Aorta (tissue), 5 donors: ENCODE measurements around the gene FBXL22. TPM values are rescaled to one million over a fixed set of nuclear protein-coding genes. Genes with fewer than 3 reads are reported as not detected.

ENCODE experiments used
- ATAC-seq: fragments of 200-7000 bp; cut with Tn5 transposase; one replicate; pipeline ENCODE4 v1.9.1; 2022; ENCODE audit warnings: moderate library complexity; ENCODE audit not compliant: low FRiP score
- DNase-seq, 2 donors: peaks; one replicate each; pipeline ENCODE4 v3.0.0-alpha.2; 2020
- H3K27ac ChIP-seq, 2 donors: one replicate each; pipeline ENCODE4 v1.5.1; 2013; ENCODE audit warnings: low read length in 2 of 2, mild to moderate bottlenecking in 2 of 2, moderate library complexity in 2 of 2, control low read depth in 1 of 2, inconsistent platforms in 1 of 2, low read depth in 1 of 2
- H3K27me3 ChIP-seq, 2 donors: one replicate each; pipeline ENCODE4 v1.6.1; 2013; ENCODE audit warnings: control low read depth in 1 of 2, low read length in 1 of 2, mild to moderate bottlenecking in 1 of 2, moderate library complexity in 1 of 2; ENCODE audit not compliant: insufficient read depth in 2 of 2, control insufficient read depth in 1 of 2
- H3K36me3 ChIP-seq, 2 donors: one replicate each; pipeline ENCODE4 v1.6.1; 2013; ENCODE audit warnings: control low read depth in 1 of 2, low read length in 1 of 2, mild to moderate bottlenecking in 1 of 2; ENCODE audit not compliant: insufficient read depth in 2 of 2, control insufficient read depth in 1 of 2
- H3K4me1 ChIP-seq, 2 donors: one replicate each; pipeline ENCODE4 v1.6.1; 2013; ENCODE audit warnings: low read length in 2 of 2, control low read depth in 1 of 2, mild to moderate bottlenecking in 1 of 2, moderate library complexity in 1 of 2; ENCODE audit not compliant: insufficient read depth in 2 of 2, control insufficient read depth in 1 of 2
- H3K4me3 ChIP-seq, 2 donors: one replicate each; pipeline ENCODE4 v1.5.1; 2013; ENCODE audit warnings: low read length in 2 of 2, control low read depth in 1 of 2, mild to moderate bottlenecking in 1 of 2
- H3K9me3 ChIP-seq: one replicate; pipeline ENCODE4 v1.6.1; 2013; ENCODE audit warnings: mild to moderate bottlenecking, low read length; ENCODE audit not compliant: control insufficient read depth
- WGBS, 2 donors: extraction: QIAGEN DNeasy Blood & Tissue Kit; methylation state at CpG; one replicate each; pipeline ENCODE4 v1.1.7; 2013; 5-methylcytosine and 5-hydroxymethylcytosine counted together
- intact Hi-C, 2 donors: fragments of 100-400 bp; cut with DNase I; formaldehyde crosslinking; loops; one replicate each; pipeline versions ENCODE4 v1.14.2 to v1.15.0; 2022
- polyA plus RNA-seq, 2 donors: library from polyadenylated mRNA; stranded (reverse); fragments of 200-250 nt; gene quantifications; one replicate each; pipeline ENCODE4 v1.2.3, GENCODE V29; 2013
- total RNA-seq, 2 donors: library from RNA; stranded (reverse); fragmentation: NEBNext Ultra II Directional; extraction: Animal tissue kit (Norgen Biotek cat#: 25700); gene quantifications; one replicate each; pipeline ENCODE4 v1.2.1, GENCODE V29; 2021
- donor health status: healthy with polysubstance abuse.
- donor health status: Bipolar disorder and iron deficiency.
- donor health status: DM: no; HTN: no; CAD: no.
- donor health status: DM: no; HTN: no; CAD: no.
- donor health status: DM: yes; HTN: yes; CAD: no.

FBXL22 gene
- total and polyA plus RNA-seq, 4 donors = 4.8 to 32.0 (median 17.5) TPM

DNA sequence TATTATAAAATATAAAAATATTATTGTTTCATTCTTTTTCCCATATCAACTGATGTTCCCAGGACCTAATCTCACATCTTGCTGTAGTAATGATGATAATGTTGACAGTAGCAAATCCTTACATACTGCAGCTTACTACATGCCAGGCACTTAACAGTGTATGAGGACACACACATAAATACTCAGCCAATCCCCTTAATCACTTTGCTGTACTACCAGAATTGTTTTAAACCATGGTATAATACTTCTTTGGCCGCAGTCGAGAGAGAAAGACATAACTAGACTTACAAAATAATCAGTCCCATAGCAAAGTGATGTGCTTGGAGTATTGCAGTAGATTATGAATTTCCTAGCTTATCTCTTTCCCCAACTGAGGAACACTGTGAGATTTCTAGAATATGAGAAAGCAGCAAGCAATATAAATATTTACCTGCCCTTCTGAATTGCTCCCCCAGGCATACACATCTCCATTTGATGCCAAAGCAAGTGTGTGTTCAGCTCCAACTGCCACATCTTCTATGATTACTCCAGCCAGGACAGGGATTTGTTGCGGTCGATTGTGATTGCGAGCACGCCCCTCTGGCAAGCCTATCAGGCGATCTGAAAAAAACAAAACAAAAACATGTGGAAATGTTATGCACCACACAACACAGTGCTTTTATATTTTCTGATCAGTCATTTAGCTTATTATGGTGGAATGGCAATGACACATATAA lies 33.0 kb downstream of the FBXL22 start:
- WGBS, 2 donors = 90 to 93% methylated on average over 7 of the region's 7 CpGs
- Histone ChIP-seq H3K27ac (no peak overlapping the region), H3K4me3 (no peak overlapping the region), H3K36me3 (peaks cover 0 to 11% of the 10 kb centered on the region in 2 donors), H3K27me3 (no peaks in the 10 kb centered on the region), H3K4me1 (no peaks in the 10 kb centered on the region), H3K9me3 (no peaks in the 10 kb centered on the region)
- no peak for DNase-seq
- intact Hi-C loops = no loop called here
- ATAC-seq = no peak

DNA sequence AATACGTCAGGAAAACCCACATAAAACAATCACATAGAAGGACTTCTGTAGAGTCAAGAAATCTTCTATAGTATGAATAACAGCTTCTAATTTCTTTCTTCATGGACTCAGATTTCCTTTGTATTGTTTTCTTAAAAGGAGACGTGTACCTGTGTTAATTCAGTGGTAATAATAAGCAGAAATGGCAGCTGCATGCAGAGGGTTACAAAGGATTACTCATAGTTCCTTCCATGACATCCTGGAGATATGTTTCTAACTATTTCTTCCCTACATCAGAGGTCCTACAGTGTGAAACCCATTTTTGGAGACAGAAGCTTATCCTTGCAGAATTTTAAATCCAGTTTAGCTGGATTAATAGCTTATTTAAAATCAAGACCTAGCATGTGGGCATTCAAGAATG lies 36.1 kb downstream of the FBXL22 start:
- ATAC-seq (no peak), DNase-seq (no peak)
- Histone ChIP-seq H3K4me1 (no peaks in the 10 kb centered on the region), H3K4me3 (no peak overlapping the region), H3K27ac (no peak overlapping the region), H3K9me3 (no peaks in the 10 kb centered on the region), H3K36me3 (peaks cover 2 to 8% of the 10 kb centered on the region in 2 donors), H3K27me3 (no peaks in the 10 kb centered on the region)
- 74 to 76% methylated on average over 2 of the region's 2 CpGs for WGBS, 2 donors
- intact Hi-C loops = no loop called here

DNA sequence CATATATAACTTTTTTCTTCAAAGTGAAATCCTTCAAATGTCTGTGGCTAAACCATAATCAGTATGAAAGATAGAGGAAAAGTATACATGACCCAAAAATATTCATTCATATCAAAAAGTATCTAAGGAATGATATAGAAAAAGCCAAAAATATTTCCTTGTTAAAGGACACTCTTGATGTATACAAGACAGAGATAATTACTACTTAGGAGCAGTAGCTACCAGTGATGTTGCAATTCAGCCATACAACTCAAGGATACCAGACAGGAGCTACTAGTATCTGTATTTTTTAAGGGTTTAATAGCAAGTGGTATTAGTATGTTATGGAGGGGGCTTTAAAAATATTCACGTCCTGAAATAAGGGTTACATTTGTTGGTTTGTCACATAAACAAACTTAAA lies 37.0 kb downstream of the FBXL22 start:
- H3K4me3 ChIP-seq = no peak overlapping the region
- no peak overlapping the region for H3K27ac ChIP-seq
- peaks cover 2 to 7% of the 10 kb centered on the region in 2 donors for H3K36me3 ChIP-seq
- H3K9me3 ChIP-seq = no peaks in the 10 kb centered on the region
- H3K27me3 ChIP-seq = no peaks in the 10 kb centered on the region
- no peaks in the 10 kb centered on the region for H3K4me1 ChIP-seq
- 68 to 79% methylated on average over 1 of the region's 1 CpG for WGBS, 2 donors
- DNase-seq (no peak), ATAC-seq (no peak)
- intact Hi-C loops = no loop called here

DNA sequence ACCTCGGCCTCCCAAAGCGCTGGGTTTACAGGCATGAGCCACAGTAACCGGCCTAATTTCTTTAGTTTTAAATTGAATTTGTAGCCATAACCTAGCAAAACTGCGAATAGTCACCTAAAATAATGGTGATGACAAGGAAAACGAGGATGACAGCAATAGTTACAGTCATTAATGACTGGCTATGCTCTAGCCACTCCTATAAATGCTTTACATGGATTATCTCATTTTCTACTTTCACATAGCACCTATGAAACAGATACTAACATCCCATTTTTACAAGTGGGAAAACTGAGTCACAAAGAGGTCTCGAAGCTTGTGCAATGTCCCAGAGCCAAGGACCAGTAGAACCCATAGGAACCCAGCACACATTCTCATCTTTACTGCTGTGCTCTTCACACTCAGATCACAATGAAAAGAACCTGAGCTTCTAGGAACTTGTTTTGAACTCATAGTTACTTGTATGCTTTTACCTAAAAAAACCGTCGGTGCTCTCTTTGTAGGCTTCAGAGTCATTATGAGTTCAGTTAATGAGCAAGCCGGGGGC lies 39.4 kb downstream of the FBXL22 start:
- no peak overlapping the region for H3K4me3 ChIP-seq
- intact Hi-C loops = no loop called here
- H3K9me3 ChIP-seq = no peaks in the 10 kb centered on the region
- ATAC-seq = no peak
- DNase-seq = no peak
- no peak overlapping the region for H3K27ac ChIP-seq
- WGBS, 2 donors = 96% methylated on average over 9 of the region's 9 CpGs
- peaks cover 2 to 12% of the 10 kb centered on the region in 2 donors for H3K36me3 ChIP-seq
- H3K27me3 ChIP-seq = no peaks in the 10 kb centered on the region
- H3K4me1 ChIP-seq = no peaks in the 10 kb centered on the region

DNA sequence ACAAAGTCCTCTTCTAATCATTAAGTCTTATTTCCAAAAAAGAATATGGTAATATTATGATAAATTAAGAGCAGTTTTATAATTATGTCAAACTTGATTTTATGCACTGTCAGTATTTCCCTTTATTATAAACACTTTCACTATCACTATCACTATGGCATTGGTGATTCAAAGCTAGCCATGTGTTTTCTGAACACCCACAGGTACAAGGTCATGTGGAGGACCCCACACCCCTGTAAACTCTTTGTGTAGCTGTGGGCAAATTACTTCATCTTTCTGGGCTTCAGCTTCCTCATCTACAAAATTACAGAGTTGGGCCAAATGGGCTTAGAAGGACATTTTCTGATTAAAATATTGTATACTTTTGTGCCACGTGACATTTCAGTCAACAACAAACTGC lies 41.7 kb downstream of the FBXL22 start:
- Histone ChIP-seq H3K27me3 (no peaks in the 10 kb centered on the region), H3K27ac (no peak overlapping the region), H3K36me3 (peaks cover 6 to 11% of the 10 kb centered on the region in 2 donors), H3K9me3 (no peaks in the 10 kb centered on the region), H3K4me3 (no peak overlapping the region), H3K4me1 (no peaks in the 10 kb centered on the region)
- ATAC-seq (no peak), DNase-seq (no peak)
- WGBS, 2 donors = 89 to 94% methylated on average over 1 of the region's 1 CpG
- intact Hi-C loops = no loop called here

DNA sequence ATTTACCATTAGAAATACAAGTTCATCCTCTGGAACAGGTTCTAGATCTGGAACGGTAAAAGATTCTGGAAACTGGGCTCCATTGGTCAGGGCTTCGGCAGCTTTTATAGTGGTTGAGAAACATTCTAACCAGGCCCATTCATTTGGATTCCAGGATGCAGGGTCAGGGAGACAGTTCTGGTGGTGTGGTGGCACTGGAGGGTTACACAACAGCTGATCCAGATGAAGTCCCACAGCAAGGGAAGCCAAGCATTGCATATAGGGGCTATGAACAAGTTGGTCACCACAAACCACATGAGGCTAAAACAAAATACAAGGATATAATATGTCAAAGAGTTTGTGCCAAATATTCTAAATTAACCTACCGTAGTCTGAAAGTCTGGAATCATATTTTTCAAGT lies 43.0 kb downstream of the FBXL22 start:
- no peak overlapping the region for H3K27ac ChIP-seq
- ATAC-seq (no peak), DNase-seq (no peak)
- peaks cover 6 to 11% of the 10 kb centered on the region in 2 donors for H3K36me3 ChIP-seq
- no peaks in the 10 kb centered on the region for H3K27me3 ChIP-seq
- no peak overlapping the region for H3K4me3 ChIP-seq
- no peaks in the 10 kb centered on the region for H3K9me3 ChIP-seq
- no peaks in the 10 kb centered on the region for H3K4me1 ChIP-seq
- WGBS, 2 donors = 92 to 93% methylated on average over 3 of the region's 3 CpGs
- intact Hi-C loops = no loop called here

Other genes starting within 250 kb of the FBXL22 start
- 10 to 100 TPM; 11.0 to 29.7 TPM for gene CA12, start 215.5 kb upstream of the FBXL22 start, total RNA-seq
- 1 to 10 TPM; 2.7 to 4.5 TPM for gene CA12, start 215.5 kb upstream of the FBXL22 start, polyA plus RNA-seq
- 10 to 100 TPM; 46.9 to 60.0 TPM for gene USP3, start 92.8 kb upstream of the FBXL22 start, total RNA-seq
- gene USP3, start 92.8 kb upstream of the FBXL22 start, polyA plus RNA-seq = 10 to 100 TPM; 16.3 to 28.9 TPM
- gene HERC1, start 236.6 kb downstream of the FBXL22 start, total RNA-seq = 100 to 1,000 TPM; 101 to 125 TPM
- 10 to 100 TPM; 15.5 to 37.2 TPM for gene HERC1, start 236.6 kb downstream of the FBXL22 start, polyA plus RNA-seq